ENCODE data around the gene DDX23. TPM values are rescaled to one million over a fixed set of nuclear protein-coding genes. Genes with fewer than 3 reads are reported as not detected.

Gene DDX23
- polyA plus RNA-seq, 1 donor = 122 TPM

- DNase-seq = no peak
Observed at GRCh38 chr12:48826209-48826855, 25.6 kb downstream of the DDX23 start.

GRCh38 chr12:48824905-48825304 lies 27.1 kb downstream of the DDX23 start:
- no peak for DNase-seq

GRCh38 chr12:48824112-48824511 lies 27.9 kb downstream of the DDX23 start:
- DNase-seq = no peak

GRCh38 chr12:48823281-48823680 lies 28.7 kb downstream of the DDX23 start:
- no peak for DNase-seq

- no peak for DNase-seq
Observed at GRCh38 chr12:48822711-48823110, 29.3 kb downstream of the DDX23 start.

- DNase-seq = no peak
Observed at GRCh38 chr12:48822139-48822538, 29.8 kb downstream of the DDX23 start.

- no peak for DNase-seq
Observed at GRCh38 chr12:48819986-48820725, 31.8 kb downstream of the DDX23 start.

GRCh38 chr12:48818831-48819590 lies 33.0 kb downstream of the DDX23 start:
- DNase-seq = no peak

GRCh38 chr12:48817873-48818830 lies 33.8 kb downstream of the DDX23 start, which contains the start of gene CACNB3:
TSS of gene CACNB3 (plus strand) at chr12:48818496. CDS start at chr12:48818930, 434 bp downstream.
- DNase-seq = no peak

GRCh38 chr12:48816143-48816854 lies 35.7 kb downstream of the DDX23 start:
- no peak for DNase-seq

- DNase-seq = peak; percentile 81
Observed at GRCh38 chr12:48815126-48816110, 36.5 kb downstream of the DDX23 start.

- DNase-seq = peak; percentile 78
Observed at GRCh38 chr12:48814262-48815125, 37.5 kb downstream of the DDX23 start.

- peak; percentile 46 for DNase-seq
Observed at GRCh38 chr12:48813465-48814261, 38.3 kb downstream of the DDX23 start.

GRCh38 chr12:48812389-48812788 lies 39.6 kb downstream of the DDX23 start:
- no peak for DNase-seq

- no peak for DNase-seq
Observed at GRCh38 chr12:48811437-48812090, 40.4 kb downstream of the DDX23 start.

- DNase-seq = no peak
Observed at GRCh38 chr12:48810903-48811431, 41.0 kb downstream of the DDX23 start.

GRCh38 chr12:48807981-48808380 lies 44.0 kb downstream of the DDX23 start:
- no peak for DNase-seq

Measured in left kidney (tissue), 2 donors.